Esophagus squamous epithelium (tissue), 4 donors: ENCODE measurements around the gene BTBD10.

Source experiments
- POLR2A ChIP-seq, 4 donors: fragments of 450-650 bp; IDR thresholded peaks; one replicate each; pipeline ENCODE4 v1.6.1; 2017; ENCODE audit warnings: antibody characterized with exemption in 4 of 4, mild to moderate bottlenecking in 4 of 4, moderate library complexity in 3 of 4
- TF ChIP-seq, protein P1 (sequence below), 6 experiments: fragments of 450-650 bp in 4 of 6; fragments of 200-600 bp in 2 of 6; sonication (generic) in 2 of 6; IDR thresholded peaks; one replicate each; pipeline ENCODE4 v1.5.1; 2016 to 2019; ENCODE audit warnings: antibody characterized with exemption in 6 of 6, mild to moderate bottlenecking in 4 of 6, moderate library complexity in 4 of 6

DNA sequence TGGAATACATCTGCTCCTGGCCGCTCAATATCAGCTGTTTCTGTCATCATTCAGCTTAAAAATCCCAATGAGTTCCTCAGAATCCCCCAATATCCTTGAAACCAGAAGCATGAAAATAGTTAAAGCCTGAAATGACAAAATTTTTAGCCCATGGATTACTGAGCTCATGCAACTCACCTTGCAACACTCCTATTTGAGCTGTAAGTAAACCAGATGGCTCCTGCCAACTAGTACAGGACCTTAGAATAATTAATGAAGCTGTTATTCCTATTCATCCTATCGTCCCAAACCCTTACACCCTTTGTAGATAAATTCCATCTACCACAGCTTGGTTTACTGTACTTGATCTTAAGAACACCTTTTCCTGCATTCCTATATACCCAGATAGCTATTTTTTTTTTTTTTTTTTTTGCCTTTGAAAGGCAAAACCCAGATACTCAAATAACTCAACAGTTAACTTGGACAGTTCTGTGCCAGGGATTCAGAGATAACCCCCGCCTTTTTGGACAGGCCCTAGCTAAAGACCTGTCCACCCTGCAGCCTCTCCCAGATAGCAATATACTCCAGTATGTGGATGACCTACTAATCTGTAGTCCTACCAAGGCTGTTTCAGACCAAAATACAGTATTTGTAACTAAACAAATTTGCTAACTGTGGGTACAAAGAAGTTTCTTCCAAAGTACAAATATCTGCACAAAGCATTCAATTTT, 10.1 kb upstream of the BTBD10 start:
- TF ChIP-seq, protein P1, sequence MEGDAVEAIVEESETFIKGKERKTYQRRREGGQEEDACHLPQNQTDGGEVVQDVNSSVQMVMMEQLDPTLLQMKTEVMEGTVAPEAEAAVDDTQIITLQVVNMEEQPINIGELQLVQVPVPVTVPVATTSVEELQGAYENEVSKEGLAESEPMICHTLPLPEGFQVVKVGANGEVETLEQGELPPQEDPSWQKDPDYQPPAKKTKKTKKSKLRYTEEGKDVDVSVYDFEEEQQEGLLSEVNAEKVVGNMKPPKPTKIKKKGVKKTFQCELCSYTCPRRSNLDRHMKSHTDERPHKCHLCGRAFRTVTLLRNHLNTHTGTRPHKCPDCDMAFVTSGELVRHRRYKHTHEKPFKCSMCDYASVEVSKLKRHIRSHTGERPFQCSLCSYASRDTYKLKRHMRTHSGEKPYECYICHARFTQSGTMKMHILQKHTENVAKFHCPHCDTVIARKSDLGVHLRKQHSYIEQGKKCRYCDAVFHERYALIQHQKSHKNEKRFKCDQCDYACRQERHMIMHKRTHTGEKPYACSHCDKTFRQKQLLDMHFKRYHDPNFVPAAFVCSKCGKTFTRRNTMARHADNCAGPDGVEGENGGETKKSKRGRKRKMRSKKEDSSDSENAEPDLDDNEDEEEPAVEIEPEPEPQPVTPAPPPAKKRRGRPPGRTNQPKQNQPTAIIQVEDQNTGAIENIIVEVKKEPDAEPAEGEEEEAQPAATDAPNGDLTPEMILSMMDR (IDR thresholded peaks at IDR 0.05), result no peak
- no peak for TF ChIP-seq POLR2A (IDR thresholded peaks at IDR 0.05)
